ENCODE data around the gene HIRA. TPM values are rescaled to one million over a fixed set of nuclear protein-coding genes. Genes with fewer than 3 reads are reported as not detected.

HIRA gene
- total RNA-seq, 1 experiment from 2014 or later = 15.1 TPM

DNA sequence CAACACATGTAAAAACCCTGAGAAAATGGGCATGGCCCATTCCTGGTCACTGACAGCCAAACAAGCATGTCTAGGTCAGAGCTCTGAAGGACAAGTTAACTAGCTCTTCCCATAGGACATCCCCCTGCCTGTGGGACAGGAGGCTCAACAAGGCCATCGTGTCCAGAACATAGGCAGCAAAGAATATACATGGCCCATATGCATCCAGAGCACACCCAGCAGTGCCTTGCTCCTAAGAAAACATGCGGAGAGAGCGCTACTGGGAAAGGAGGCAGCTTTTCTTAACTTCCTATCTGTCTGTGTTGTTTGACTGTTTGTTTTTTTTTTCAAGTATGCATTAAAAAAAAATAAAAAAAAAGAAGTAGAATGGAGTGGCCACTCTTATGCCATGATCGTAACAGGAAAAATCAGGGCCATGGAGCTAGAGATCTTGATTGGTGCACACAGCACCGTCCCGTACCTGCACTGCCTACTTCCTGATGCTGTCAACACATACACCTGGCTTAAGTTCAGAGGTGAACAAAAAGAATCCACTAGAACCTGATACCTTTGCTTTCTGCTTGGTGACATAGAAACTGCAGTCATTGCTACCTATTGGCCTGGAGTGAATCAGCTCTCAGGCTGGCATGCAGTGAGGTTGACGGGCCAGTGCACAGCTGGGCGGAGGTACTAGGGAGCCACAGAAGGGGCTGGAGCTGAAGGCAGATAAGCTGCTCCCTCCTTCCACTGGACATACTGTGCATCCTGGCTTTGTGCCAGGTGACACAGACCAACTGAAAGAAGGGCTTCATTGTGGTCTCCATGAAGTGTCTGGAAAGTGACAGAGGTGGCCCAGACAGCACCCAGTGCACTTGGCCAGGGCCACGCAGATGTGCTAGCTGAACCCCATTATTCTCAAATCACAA is 35.6 kb upstream of the HIRA start:
- in situ Hi-C loops (cut with HindIII; ENCODE audit: low pct_unique_long_range_greater_than_20kb, low sequenced_read_pairs) = no loop called here
- DNase-seq (ENCODE audit: low read depth, low spot score) = no peak

DNA sequence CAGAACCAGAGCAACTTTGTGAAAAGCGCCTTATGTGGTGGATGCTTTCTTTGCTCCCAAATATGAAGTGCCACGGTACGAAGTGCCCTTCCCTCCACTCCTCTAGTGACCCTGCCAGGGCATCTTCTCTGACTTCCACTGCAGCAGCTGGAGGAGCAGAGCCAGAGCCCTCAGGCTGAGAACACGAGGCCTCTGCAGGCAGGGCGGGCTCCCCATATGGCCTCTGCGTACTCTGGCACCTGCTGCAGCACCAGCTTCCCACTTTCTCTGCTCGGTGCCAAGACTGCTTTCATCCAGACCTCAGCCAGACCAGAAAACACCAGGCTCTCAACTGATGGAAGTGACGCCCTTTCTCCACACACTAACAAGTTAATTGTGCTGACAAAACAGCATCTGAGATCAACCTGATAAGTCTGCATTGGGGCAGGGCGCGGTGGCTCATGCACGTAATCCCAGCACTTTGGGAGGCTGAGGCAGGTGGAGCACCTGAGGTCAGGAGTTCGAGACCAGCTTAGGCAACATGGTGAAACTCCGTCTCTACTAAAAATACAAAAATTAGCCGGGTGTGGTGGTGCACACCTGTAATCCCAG is 34.7 kb upstream of the HIRA start:
- in situ Hi-C loops (cut with HindIII; ENCODE audit: low pct_unique_long_range_greater_than_20kb, low sequenced_read_pairs) = no loop called here
- DNase-seq (ENCODE audit: low read depth, low spot score) = no peak

DNA sequence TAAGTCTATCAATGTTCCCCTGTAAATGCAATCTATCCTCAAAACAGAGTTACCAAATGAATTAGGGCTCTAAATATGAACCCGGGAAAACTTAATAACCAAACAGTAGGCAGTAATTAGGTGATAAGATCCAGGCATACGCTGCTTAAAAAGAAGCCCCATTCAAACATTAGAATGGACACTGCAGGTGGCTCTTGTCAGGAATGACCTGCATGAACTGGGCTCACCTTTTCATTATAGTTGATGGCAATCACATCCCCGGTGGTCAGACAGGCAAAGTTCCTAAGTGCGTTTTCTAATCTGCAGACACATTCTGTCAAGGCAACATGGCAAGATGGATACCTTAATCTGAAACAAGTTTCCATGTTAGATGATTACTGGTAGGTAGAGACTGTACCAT is 33.4 kb upstream of the HIRA start:
- no peak for DNase-seq (ENCODE audit: low read depth, low spot score)
- in situ Hi-C loops (cut with HindIII; ENCODE audit: low pct_unique_long_range_greater_than_20kb, low sequenced_read_pairs) = no loop called here

DNA sequence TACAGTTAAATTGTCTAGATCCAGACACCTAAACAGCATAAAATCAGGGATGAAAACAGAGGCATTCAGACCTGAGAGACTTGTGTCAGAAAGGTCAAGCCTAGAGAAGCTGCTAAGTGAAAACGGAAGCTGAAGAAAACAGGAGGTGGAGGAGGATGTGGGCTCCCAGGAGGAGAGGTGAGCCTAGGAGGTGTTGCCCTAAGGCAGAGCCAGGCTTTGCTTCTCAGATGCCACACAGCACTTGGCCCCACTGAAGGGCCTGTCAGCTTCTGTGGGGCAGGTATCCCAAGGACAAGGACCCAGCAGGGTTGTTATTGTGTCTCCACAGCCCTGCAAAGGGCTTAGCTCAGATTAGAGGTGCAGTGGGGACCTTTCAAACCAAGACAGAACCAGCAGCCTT is 33.0 kb upstream of the HIRA start:
- in situ Hi-C loops (cut with HindIII; ENCODE audit: low pct_unique_long_range_greater_than_20kb, low sequenced_read_pairs) = no loop called here
- no peak for DNase-seq (ENCODE audit: low read depth, low spot score)

DNA sequence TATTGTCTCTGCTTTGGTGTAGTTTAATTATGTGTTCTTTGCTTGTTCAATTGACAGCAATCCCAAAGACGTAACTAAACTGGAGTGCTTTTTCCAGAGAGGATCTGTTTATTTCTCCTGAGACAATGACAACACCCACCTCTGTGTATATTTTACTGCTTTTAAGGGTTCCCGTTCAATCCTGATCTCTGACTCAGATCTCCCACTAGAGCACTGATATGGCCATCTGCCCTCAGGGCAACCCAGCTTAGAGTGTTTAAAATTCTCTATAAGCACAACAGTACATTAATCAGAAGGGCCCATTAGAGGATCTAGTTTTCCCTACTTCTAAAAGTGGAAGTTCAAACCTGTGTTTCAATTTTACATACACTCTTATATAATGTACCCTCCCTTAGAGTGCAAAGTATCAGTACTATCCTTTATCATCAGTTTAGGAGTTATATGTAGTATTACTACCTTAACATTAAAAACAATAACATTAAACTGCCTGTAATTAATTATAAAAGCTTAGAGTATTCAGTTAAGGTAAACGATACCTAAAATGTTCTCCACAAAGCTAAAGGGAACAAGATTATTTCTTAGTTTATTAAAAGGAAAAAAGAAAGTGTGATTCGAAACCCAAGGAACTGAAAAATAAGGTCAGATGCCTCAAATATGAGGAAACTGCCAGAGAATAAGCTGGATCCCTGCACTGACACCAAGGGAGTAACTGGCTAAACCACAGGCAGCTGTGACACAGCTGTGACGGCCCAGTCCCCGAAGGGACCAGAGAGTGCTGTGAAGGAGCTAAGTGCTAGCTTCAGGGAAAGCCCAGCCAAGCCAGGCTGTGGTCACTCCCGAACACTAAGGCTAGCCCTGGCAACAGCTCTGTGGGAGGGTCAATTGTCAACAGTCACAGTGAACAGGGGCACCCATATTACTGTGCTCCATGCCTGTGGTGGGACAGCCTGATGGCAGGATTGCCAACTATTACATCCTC is 32.2 kb upstream of the HIRA start:
- in situ Hi-C loops (cut with HindIII; ENCODE audit: low pct_unique_long_range_greater_than_20kb, low sequenced_read_pairs) = no loop called here
- no peak for DNase-seq (ENCODE audit: low read depth, low spot score)

DNA sequence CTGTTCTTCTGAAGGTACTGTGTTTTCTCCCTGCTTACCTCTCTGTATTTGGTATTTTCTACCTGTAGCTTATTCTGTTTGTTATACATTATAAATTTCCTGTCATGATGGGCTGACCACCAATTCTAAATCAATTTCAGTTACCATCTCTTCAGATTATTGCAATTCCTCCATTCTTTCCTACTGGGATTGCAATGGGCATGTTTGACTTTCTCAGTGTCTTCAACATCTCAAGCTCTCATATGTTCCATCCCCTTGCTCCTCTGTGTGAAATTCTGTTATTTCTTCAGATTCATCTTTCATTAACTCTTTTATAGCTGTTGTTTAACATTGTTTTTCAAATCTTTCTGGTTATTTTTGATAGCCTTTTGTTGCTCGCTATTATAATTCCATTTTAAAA is 31.5 kb upstream of the HIRA start:
- no peak for DNase-seq (ENCODE audit: low read depth, low spot score)
- in situ Hi-C loops (cut with HindIII; ENCODE audit: low pct_unique_long_range_greater_than_20kb, low sequenced_read_pairs) = no loop called here

DNA sequence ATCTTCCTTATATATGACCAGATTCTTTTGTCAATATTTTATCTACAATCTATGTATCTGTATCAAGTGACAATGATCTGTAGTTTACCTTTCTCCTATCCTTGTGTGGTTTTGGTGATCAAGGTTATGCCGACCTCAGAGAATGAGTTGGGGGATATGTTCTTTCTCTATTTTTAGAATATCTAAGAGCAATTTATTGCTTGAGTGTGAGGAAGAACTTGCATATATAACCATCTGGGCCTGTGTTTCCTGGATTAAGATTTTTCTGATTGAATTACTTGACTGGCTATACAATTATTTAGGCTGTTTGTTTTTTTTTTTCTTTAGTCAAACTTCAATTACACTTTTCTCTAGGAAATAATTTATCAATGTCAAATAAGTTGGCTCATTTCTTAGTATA is 30.0 kb upstream of the HIRA start:
- DNase-seq (ENCODE audit: low read depth, low spot score) = no peak
- in situ Hi-C loops (cut with HindIII; ENCODE audit: low pct_unique_long_range_greater_than_20kb, low sequenced_read_pairs) = no loop called here

DNA sequence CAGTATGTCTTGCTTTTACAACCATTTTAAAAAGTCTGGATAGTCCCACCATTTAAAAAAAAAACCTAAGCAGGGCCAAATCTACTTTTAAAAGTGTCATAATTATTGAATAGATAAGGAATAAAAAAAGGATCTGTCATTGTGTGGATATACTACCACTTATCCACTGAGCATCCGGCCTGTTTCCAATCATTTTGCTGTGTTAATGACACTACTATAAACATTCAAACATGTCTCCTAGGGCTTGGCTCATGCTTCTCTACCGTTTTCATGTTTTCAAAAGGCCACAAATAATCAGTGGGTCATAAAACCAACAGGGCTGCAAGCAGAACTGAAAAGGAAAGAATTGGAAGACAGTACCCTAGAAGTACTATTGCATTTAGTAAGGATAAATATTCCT is 28.5 kb upstream of the HIRA start:
- in situ Hi-C loops (cut with HindIII; ENCODE audit: low pct_unique_long_range_greater_than_20kb, low sequenced_read_pairs) = no loop called here
- DNase-seq (ENCODE audit: low read depth, low spot score) = no peak

DNA sequence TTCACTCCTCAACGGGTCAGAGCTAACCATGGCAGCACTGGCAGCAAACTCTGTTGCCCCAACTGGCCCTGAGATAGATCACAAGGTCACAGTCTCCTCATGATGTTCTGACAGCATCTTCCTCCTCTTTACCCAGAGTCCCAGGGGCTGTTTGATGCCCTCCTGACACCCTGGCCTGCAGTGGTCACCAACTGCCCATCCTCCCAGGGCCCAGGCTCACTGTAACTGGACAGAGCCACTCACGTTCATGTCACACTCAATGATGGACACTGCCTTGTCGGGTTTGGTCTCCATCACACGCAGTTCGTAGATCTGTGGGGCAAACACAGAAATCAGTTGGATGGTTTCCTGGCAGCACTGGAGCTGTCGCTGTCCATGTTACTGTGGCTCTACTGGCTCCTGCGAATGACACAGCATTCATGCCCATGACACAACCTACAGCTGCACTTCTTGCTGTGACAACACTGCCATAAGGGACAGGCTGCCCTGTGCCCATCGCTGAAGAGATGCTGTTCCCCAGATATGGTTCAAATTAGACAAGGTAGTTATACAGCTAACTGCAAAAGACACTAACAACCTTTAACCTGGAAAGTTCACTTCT is 26.4 kb upstream of the HIRA start:
- in situ Hi-C loops (cut with HindIII; ENCODE audit: low pct_unique_long_range_greater_than_20kb, low sequenced_read_pairs) = no loop called here
- DNase-seq (ENCODE audit: low read depth, low spot score) = no peak

DNA sequence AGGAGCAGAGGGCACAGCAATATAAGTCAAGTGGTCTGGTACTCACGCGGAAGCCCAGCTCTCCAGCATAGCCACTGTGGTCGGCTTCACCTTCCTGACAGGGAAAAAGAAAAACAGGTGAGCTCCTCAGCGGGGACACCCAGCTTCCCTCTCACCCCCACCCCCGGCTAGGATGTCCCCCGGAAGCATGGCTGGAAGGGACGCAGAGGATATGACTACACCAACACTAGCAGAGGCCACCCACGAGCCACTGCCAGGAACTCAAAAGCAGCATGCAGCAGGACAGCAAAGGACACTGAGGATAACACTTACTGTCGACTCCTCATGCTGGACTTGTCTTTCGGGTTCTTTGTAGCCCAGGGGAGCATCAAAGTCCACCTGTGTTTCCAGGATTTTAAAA is 25.0 kb upstream of the HIRA start:
- DNase-seq (ENCODE audit: low read depth, low spot score) = no peak
- in situ Hi-C loops (cut with HindIII; ENCODE audit: low pct_unique_long_range_greater_than_20kb, low sequenced_read_pairs) = no loop called here

DNA sequence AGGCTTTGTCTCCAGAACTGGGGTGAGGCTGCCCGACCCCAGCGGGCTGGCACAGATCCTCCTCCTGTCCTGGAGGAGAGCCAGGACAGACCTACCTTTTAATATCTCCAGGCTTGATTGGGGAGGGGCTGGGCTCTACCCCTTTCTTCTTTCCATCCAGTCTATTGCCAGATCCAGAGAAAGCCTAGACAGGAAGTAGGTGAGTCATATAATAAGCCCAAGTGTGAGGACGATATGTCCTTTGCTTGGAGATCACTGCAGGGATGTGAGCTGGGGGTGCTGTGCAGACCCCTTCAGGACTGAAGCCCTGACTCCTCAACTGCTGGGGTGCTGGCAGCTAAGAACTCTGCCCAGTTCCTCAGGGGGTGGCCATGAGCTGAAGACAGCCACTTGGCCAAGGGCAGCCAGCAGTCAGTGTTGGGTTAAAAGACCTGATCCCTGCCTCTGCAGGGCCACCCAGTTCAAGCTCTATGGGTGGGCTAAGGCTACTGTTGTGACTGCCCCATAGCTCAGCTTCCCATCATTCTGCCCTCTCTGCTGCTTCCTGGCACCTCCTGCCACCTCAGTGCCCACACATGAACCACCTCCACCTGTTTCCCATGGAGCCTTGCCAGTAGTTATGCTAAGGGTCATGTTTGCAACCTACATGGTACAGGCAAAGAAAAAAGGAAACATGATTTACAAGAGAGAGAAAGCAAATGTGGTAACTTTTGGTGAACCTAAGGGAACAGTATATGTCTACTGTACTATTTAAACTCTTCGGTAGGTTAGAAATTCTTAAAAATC is 24.2 kb upstream of the HIRA start:
- DNase-seq (ENCODE audit: low read depth, low spot score) = no peak
- in situ Hi-C loops (cut with HindIII; ENCODE audit: low pct_unique_long_range_greater_than_20kb, low sequenced_read_pairs) = no loop called here

DNA sequence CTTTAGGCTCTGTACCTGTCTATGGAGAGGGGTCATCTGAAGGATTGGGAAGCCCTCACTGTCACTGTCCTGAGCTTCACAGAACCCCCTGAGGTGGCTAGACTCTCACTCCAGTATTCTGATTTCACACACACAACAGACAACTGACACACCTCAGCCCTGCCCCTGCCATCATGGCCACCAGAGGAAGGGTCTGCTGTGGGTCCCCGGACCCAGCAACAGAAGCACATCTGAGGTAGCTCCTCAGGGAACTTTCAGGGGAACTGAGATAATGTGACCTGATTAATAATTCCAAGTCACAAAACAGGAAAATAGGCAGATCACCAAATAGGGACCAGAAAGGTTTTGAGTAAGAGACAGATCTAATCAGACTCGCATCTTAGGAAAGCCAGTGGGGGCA is 23.5 kb upstream of the HIRA start:
- no peak for DNase-seq (ENCODE audit: low read depth, low spot score)
- in situ Hi-C loops (cut with HindIII; ENCODE audit: low pct_unique_long_range_greater_than_20kb, low sequenced_read_pairs) = no loop called here

DNA sequence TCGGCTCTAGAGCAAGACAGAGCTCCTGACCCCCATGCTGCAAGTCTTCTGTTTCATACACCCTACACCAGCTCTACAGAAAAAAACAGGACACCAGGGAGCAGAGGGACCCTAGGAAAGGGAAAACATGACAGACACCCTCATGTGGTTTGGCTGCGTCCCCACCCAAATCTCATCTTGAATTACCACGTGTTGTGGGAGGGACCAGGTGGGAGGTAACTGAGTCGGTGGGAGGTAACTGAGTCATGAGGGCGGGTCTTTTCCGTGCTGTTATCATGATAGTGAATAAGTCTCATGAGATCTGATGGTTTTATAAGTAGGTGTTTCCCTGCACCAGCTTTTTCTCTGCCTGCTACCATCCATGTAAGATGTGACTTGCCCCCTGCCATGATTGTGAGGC is 22.6 kb upstream of the HIRA start:
- in situ Hi-C loops (cut with HindIII; ENCODE audit: low pct_unique_long_range_greater_than_20kb, low sequenced_read_pairs) = no loop called here
- no peak for DNase-seq (ENCODE audit: low read depth, low spot score)

DNA sequence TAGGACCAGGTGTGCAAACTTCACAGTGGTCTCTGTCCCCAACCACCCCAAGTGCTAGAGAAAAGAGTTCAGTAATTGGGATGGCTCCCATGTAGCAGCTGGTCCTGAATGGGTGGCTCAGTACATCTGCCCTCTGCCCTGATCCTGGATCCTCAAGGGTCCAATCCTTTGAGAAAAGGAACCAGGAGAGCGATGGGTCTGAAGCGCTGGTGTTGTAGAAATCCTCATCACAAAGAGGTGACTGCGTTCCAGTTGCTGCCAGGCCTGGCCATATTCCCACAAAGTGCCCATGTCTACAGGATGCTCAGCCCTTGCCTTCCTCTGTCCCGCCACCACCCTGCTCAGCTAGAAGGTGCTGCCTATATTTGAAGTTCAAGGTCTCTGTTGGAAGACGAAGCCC is 22.2 kb upstream of the HIRA start:
- DNase-seq (ENCODE audit: low read depth, low spot score) = no peak
- in situ Hi-C loops (cut with HindIII; ENCODE audit: low pct_unique_long_range_greater_than_20kb, low sequenced_read_pairs) = no loop called here

DNA sequence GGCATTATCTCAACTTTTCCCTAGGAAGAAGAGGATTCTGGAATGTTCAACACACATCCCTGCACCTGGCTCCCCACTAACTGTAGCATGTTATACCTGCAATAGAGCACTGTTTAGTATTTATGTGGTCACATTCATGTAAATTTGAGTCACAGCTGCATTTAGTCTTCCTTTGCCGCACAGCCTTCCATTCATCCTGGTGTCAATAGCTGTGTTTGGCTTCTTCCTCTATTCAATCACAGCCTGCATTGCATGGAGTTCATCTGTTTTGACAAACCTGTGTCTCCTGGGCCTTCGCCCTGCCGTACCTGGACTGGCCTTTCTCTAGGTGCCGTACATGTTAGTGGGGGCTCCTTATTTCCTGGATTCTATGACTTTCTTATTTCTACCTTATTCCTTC is 20.0 kb upstream of the HIRA start:
- DNase-seq (ENCODE audit: low read depth, low spot score) = no peak
- in situ Hi-C loops (cut with HindIII; ENCODE audit: low pct_unique_long_range_greater_than_20kb, low sequenced_read_pairs) = no loop called here

DNA sequence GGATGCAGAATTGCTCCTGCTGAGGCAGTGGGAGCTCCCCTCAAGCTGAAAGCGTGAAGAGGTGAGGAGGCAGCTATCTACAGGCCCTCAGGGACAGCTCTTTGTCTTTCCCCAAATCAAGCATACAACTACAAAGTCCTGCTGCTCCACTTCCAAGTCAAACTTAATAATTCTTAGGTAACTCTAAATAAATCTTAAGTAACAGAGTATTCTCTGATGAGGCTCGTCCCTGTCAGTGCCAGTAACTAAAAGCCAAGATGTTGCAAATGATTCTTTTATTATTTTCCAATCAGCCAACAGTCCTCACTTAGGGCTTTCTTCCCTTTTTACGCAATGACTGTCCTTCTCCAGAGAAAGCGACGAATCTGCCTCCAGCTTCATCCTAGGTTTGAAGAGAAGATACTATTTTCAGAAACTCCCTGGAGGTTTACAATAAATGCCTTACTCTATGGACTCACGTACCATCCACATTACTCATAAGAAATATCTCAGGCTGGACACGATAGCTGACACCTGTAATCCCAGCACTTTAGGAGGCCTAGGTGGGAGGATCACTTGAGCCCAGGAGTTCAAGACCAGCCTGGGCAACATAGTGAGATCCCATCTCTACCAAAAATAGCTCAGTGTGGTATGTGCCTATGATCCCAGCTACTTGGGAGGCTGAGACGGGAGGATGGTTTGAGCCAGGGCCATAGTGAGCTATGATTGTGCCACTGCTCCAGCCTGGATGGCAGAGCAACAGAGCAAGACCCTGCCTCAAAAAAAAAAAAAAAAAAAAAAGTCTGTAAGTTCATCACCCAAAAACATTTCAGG is 19.0 kb upstream of the HIRA start:
- in situ Hi-C loops (cut with HindIII; ENCODE audit: low pct_unique_long_range_greater_than_20kb, low sequenced_read_pairs) = no loop called here

DNA sequence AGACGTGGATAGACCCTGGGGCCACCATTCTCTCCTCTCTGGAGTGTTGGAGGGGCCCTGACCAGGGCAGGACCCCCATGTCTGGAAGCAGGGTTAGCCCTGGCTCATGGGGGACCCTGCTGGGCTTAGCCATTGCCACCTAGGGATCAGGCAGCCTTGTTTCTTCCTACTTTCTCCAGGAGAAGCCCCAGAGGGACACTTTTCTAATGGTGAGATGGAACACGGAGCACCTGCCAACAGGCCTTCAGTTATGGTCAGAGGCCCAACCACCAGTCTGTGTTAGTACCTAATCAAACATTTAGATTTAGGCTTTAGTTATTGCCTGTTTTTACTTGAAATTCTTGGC is 17.9 kb upstream of the HIRA start:
- no peak for DNase-seq (ENCODE audit: low read depth, low spot score)
- in situ Hi-C loops (cut with HindIII; ENCODE audit: low pct_unique_long_range_greater_than_20kb, low sequenced_read_pairs) = no loop called here

More for the DNA sequence above, 19.0 kb upstream of the HIRA start:
- DNase-seq (ENCODE audit: low read depth, low spot score) = no peak

All from SK-MEL-5 (cell line).